KOPT-K1 (cell line): Measurements from ENCODE around the gene DACT1.

Experiments
- H3K27ac ChIP-seq: fragments of 200-600 bp; sonication (generic); 2 replicates; pipeline ENCODE4 v1.5.1; 2016; ENCODE audit warnings: antibody characterized with exemption, mild to moderate bottlenecking, low read depth, low read length; ENCODE audit not compliant: poor library complexity, severe bottlenecking
- H3K36me3 ChIP-seq: fragments of 200-600 bp; sonication (generic); 2 replicates; pipeline ENCODE4 v1.5.1; 2017; ENCODE audit warnings: antibody characterized with exemption, mild to moderate bottlenecking, low read length, moderate library complexity; ENCODE audit not compliant: insufficient read depth
- H3K9me3 ChIP-seq: fragments of 200-600 bp; sonication (generic); 2 replicates; pipeline ENCODE4 v1.5.1; 2017; ENCODE audit warnings: antibody characterized with exemption, low read length, mild to moderate bottlenecking; ENCODE audit not compliant: insufficient read depth, poor library complexity, severe bottlenecking

Gene DACT1

DNA sequence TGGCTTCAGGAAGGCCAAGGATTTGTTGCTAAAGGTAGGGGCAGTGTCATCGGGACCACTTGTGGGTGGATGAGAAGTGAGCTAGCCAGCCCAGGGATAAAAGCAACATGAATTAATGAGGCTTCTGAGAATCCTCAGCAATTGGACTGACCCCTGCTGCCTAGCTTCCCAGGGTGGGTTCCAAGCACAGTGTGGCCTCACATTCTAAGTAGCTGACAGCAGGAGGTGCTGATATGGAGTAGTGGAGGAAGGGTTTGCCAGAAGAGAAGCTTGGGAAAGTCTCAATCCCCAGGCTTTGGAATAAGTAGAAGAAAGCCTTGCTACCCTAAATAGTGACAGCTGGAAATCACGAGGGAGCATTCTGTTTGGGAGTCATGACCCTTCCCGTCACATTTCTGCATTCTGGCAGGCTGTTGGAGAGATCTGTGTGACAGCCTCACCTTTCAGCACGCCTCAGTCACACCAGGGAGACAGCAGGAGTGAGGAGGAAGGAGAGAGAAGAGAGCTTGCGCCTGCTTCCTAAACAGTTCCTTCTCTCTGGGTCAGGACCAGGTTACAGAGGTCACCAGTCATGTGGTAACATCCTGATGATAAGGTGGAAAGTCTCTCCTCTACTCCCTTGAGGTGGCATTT lies 31.2 kb downstream of the DACT1 start:
- Histone ChIP-seq H3K27ac (no peak overlapping the region), H3K36me3 (no peaks in the 10 kb centered on the region), H3K9me3 (no peaks in the 10 kb centered on the region)

DNA sequence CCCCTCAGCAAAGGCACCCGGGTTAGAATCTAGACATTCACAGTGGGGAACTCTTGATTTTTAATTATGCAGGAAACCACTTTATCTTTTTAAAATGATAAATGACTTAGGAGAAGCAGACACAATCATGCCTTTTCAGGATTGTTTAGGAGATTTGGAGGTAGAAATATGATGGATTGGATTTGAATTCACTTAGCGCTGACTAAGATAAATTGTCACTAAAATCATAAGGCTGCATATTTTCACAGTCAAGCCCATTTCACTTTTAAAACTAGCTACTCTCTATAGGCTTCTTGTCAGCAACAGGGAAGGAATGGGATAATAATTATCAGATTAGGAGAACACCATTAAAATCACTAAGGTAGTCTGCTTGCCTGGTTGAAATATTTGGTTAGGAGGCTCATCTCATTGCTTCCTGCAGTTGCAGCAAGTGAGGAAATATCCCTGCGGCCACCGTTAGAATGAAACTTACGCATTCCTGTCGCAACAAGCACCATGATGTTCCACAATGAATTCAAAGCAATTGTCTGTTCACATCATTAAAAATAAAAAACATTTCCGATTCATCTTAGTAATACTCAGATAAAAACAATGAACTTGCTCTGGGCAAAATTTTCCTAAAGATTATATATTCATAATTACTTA lies 31.9 kb downstream of the DACT1 start:
- Histone ChIP-seq H3K9me3 (no peaks in the 10 kb centered on the region), H3K27ac (no peak overlapping the region), H3K36me3 (no peaks in the 10 kb centered on the region)

DNA sequence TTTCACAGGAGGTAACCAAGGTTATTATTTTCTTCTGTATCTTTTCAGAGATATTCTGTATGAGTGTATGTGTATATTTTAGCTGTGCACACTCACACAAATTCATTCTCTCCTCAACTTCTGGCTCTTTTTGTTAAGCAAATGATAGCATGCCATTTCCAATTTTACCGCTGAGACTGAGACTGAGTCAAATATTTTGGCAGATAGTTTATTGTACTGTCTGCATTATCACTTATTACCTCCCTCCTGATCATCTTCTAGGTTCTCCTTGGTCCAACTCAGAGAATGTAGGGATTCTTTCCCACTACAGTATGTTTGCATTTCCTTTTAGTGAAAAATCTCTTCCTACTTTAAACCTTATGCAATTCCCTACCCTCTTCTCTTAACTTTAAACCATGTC lies 33.3 kb downstream of the DACT1 start:
- H3K27ac ChIP-seq = no peak overlapping the region
- no peaks in the 10 kb centered on the region for H3K36me3 ChIP-seq
- no peaks in the 10 kb centered on the region for H3K9me3 ChIP-seq

DNA sequence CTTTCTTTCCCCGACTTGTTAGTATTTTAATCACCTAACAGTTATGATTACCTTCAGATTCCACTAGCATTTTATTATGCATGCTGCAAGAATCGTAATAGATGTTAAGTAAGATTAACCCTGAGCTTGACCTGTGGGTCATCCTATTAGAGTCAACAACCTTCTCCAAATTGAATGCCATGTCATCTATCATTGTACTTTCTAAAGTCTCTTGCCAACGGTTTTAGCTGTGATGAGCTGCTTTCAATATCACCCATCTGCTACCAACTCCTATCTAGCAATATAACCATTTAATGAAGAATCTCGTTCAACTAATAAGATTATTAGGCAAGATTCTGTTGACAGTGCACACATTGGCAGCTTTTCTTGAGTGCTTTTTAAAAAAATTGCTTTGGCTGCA lies 33.7 kb downstream of the DACT1 start:
- H3K27ac ChIP-seq = no peak overlapping the region
- H3K36me3 ChIP-seq = no peaks in the 10 kb centered on the region
- H3K9me3 ChIP-seq = no peaks in the 10 kb centered on the region

DNA sequence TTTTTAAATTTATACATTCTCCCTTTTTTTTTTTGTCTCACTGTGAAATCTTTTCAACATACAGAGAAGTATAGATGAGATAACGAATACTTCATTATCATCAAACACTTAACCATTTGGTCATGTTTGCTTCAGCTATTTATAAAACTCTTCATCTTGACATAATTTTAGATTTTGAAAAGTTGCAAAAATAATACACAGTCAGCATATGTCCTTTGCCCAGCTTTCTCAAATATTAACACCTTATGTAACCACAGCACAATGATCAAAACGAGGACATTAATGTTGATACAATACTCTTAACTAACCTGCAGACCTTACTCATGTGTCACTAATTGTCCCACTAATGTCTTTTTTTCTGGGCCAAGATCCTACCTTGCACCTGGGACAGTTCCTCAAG lies 36.0 kb downstream of the DACT1 start:
- Histone ChIP-seq H3K27ac (no peak overlapping the region), H3K9me3 (no peaks in the 10 kb centered on the region)

DNA sequence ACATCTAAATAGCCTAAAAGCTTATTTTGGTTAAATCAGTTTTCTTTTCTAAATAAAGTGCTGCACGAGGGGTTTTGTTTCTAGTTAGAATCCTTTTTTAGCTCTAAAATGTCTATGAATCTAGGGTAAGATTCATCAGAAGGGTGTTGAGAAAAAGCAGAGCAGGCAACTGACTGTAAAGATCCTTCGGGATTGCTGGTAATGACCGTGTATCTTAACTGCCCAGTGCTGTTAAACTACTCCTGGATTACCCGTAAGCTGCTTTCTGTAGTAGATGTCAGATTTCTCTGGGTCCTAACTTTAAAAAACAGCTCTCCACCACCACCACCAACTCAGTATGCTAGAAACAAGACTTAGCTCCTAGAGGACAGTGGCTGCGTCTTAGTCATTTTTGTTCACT lies 39.2 kb downstream of the DACT1 start:
- Histone ChIP-seq H3K9me3 (no peaks in the 10 kb centered on the region), H3K27ac (no peak overlapping the region), H3K36me3 (no peaks in the 10 kb centered on the region)

More for the DNA sequence above, 36.0 kb downstream of the DACT1 start:
- H3K36me3 ChIP-seq = no peaks in the 10 kb centered on the region

DNA sequence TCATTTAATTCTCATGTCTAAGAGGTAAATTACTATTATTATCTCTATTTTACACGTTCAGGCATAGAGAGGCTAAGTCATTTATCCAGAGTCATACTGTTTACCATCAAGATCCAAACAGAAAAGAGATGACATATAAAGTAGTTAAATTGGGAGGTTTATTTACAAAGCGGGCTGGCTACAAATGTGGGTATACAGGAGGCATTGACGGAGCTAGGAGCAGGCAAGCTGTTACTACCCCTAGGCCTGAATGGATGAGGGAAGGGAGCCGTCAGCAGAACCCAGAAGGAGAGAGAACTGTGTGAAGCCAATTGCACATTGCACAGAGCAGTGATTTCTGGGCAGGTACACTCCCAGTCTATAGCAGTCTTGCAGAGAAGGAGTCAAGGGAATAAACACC lies 39.8 kb downstream of the DACT1 start:
- H3K9me3 ChIP-seq = no peaks in the 10 kb centered on the region
- H3K36me3 ChIP-seq = no peaks in the 10 kb centered on the region
- H3K27ac ChIP-seq = no peak overlapping the region

DNA sequence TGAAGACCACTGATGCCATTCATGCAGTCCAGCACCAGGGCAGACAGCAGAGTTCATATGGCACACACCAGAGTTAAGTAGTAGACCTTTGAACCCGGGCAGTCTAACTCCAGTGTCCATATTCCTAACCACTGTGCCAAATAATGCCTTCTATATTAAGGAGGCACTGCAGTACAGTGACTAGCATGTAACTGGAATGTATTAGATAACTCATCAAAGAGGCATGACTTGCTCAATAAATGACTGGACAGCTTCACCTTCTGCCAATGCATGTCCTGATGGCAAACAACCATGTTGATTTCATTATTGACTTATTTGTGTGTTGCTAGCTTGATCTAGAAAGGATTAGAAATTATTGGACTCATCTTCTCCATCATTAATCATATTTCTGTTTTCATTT lies 40.2 kb downstream of the DACT1 start:
- H3K27ac ChIP-seq = no peak overlapping the region
- no peaks in the 10 kb centered on the region for H3K9me3 ChIP-seq
- no peaks in the 10 kb centered on the region for H3K36me3 ChIP-seq

DNA sequence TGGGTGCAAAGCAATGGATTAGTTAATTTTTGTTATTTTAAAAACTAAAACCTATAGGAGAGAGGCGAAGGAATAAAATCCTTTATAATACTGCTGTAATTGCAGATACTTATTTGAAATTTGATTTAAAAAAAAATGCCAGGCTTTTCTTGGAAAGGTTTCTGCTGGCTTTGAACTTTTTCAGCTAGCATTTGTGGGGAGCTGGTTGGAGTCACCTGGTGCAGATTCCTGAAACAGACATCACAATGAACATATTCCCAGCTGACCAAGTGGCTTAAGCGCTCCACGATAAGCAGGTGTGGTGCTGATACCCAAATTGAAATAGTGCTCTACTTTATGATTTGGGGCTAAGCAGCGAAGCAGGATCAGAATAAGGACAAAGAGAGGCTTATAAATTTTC lies 42.9 kb downstream of the DACT1 start:
- H3K27ac ChIP-seq = no peak overlapping the region
- no peaks in the 10 kb centered on the region for H3K36me3 ChIP-seq
- H3K9me3 ChIP-seq = no peaks in the 10 kb centered on the region

DNA sequence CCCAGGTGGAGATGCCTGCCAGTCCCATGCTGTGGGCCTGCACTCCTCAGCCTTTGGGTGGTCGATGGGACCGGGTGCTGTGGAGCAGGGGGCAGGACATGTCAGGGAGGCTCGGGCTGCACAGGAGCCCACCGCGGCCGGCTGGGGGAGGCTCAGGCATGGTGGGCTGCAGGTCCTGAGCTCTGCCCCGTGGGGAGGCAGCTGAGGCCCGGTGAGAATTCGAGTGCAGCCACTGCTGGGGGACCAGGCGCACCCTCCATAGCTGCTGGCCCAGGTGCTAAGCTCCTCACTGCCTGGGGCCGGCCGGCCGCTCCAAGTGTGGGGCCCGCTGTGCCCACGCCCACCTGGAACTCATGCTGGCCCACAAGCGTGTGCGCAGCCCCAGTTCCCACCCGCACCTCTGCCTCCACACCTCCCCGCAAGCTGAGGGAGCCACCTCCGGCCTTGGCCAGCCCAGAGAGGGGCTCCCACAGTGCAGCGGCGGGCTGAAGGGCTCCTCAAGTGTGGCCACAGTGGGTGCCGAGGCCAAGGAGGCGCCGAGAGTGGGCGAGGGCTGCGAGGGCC lies 49.6 kb downstream of the DACT1 start:
- Histone ChIP-seq H3K27ac (no peak overlapping the region), H3K9me3 (no peaks in the 10 kb centered on the region), H3K36me3 (no peaks in the 10 kb centered on the region)

DNA sequence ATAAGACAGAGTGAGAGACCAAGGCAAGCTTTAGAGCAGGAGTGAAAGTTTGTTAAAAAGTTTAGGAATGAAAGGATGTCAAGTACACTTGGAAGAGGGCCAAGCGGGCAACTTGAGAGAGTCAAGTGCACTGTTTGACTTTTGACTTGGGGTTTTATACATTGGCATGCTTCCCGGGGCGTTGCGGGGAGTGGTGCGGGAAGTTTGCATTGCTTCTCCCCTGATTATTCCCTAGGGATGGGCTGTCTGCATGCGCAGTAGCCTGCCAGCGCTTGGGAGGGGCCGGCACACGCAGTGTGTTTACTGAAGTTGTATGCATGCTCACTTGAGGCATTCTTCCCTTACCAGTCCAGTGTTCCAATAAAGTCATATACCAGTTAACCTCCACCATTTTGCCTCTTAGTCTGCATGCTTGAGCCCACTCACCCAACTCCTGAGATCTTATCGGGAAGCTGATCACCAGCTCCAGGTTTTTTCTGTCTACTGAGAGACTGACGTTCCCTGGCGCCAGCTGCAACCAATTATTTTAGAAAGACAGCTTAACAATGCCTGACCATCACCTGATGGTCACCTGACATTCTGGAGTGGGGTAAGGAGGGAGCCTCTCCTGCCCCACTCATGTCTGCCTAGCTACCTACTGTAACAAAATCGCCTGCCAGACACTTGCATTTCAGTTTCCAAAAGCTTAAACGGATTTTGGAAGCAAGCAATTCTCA lies 53.2 kb downstream of the DACT1 start:
- Histone ChIP-seq H3K27ac (no peak overlapping the region), H3K9me3 (no peaks in the 10 kb centered on the region), H3K36me3 (no peaks in the 10 kb centered on the region)

DNA sequence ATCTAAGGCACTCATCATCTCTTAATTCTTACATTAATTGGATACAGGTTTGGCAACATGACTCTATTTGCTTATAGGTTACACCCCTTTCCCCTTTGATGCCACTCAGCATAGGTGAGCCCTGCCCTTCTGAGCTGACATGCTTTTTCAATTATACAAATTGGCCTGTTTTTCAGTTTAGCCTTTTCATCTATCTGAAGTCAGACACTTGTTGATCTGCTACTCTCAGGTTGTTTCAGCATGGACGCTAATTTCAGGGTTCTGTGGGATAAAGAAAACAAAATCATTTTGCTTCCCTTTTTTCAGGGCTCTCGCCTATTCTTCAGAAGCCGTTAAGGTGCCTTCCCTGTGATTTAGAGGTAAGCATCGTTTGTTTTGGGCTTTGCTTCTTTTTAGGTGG lies 55.3 kb downstream of the DACT1 start:
- Histone ChIP-seq H3K27ac (no peak overlapping the region), H3K9me3 (no peaks in the 10 kb centered on the region), H3K36me3 (no peaks in the 10 kb centered on the region)

DNA sequence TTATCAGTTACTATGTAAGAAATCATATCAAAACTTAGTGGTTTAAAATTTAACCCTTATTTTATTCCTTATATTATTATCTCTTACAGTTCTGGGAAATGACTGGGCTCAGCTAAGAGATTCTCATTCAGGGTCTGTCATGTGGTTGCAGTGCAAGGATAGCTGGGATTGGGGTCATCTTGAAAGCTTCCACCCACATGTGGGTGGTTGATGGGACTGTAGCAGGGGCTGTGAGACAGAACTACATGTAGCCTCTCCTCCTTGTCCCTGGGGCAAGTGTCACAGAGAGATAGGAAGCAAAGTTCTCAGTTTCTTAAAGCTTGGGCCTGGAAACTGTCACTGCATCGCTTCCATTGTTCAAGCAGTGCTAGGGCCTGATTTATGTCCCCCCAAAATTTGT lies 57.8 kb downstream of the DACT1 start:
- Histone ChIP-seq H3K36me3 (no peaks in the 10 kb centered on the region), H3K9me3 (no peaks in the 10 kb centered on the region), H3K27ac (no peak overlapping the region)

DNA sequence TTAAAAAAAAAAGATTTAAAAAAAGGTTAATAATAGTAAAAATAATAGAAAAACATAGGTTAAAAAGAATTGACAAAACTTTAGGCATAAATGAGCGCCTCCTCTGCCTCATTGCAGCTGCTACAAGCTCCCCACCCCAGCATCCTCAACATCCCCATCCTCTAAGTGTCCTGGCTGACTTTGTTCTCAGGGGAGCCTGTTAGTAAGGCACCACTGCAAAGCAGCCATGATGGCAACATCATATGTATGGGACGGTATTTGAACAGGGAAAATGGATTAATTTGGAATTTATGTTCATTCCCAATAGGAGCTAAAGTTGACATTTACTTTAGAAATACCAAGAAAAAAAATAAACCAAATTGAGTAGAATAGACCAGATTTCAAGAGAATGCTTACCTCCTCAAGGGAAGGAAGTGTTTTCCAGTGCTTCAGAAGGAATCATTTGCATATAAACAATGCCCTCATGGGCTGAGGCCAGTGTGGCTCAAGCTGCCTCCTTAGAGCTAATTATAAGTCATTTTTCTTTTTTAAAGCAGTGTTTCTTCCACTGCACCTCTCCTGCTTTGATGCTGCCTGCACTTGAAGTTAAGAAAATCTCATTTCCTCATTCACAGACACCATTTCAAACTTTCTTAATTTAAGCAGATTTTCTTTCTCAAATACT lies 59.6 kb downstream of the DACT1 start:
- Histone ChIP-seq H3K9me3 (no peaks in the 10 kb centered on the region), H3K36me3 (no peaks in the 10 kb centered on the region), H3K27ac (no peak overlapping the region)
